Ovary (tissue), 9 donors: ENCODE results near the gene TNKS1BP1. TPM values are rescaled to one million over a fixed set of nuclear protein-coding genes. Genes with fewer than 3 reads are reported as not detected.

Experiments used
- DNase-seq, 5 donors: peaks; one replicate each; pipeline ENCODE4 v3.0.0-alpha.2; 2019 to 2020
- H3K27ac ChIP-seq, 2 donors: fragments of 200-600 bp; one replicate each; pipeline versions ENCODE4 v1.5.1 to v1.8.0; 2019 to 2022
- H3K27me3 ChIP-seq: fragments of 200-600 bp; one replicate; pipeline ENCODE4 v1.8.0; 2022
- H3K36me3 ChIP-seq: fragments of 200-600 bp; sonication (generic); one replicate; pipeline ENCODE4 v1.5.1; 2019
- H3K4me1 ChIP-seq: one replicate; pipeline ENCODE4 v1.8.1; 2013; ENCODE audit warnings: mild to moderate bottlenecking, moderate library complexity; ENCODE audit not compliant: insufficient read depth
- H3K4me3 ChIP-seq: fragments of 200-600 bp; sonication (generic); one replicate; pipeline ENCODE4 v1.5.1; 2017
- H3K9me3 ChIP-seq, 2 donors: fragments of 200-600 bp in 1 of 2; sonication (generic) in 1 of 2; one replicate each; pipeline versions ENCODE4 v1.5.1 to v1.8.1; 2013 to 2019; ENCODE audit warnings: mild to moderate bottlenecking in 1 of 2, moderate library complexity in 1 of 2
- EP300 ChIP-seq: sonication (generic); formaldehyde crosslinking; IDR thresholded peaks from one replicate; pipeline ENCODE4 v1.6.1; 2017; ENCODE audit warnings: antibody characterized with exemption
- WGBS, 3 donors: extraction: QIAGEN DNeasy Blood & Tissue Kit in 1 of 3; methylation state at CpG; one replicate each; pipeline versions ENCODE4 v1.1.5 to v1.1.7; 2013 to 2017; 5-methylcytosine and 5-hydroxymethylcytosine counted together
- intact Hi-C, 4 donors: fragments of 100-400 bp; cut with DNase I; formaldehyde crosslinking; loops; one replicate each; pipeline versions ENCODE4 v1.11.0 to v1.15.1; 2022 to 2023
- polyA plus RNA-seq, 2 donors: library from polyadenylated mRNA; stranded (reverse); fragments of 200-250 nt in 1 of 2; fragments of 350-450 nt in 1 of 2; fragmentation: Illumina TruSeq in 1 of 2; extraction: RNeasy Lipid Tissue Mini Kit (QIAGEN cat#74804) in 1 of 2; gene quantifications; one replicate each; pipeline ENCODE4 v1.2.3, GENCODE V29; 2013 to 2014
- total RNA-seq, 7 donors: library from RNA; depleted of rRNA in 2 of 7; stranded (reverse); fragments of >200 nt in 2 of 7; fragmentation: NEBNext Ultra II Directional in 3 of 7; extraction: Animal tissue kit (Norgen Biotek cat#: 25700) in 3 of 7; gene quantifications; one replicate each; pipeline versions ENCODE4 v1.1.0 to v1.2.4, GENCODE V29; 2016 to 2023
- TF ChIP-seq, protein P1 (sequence below), 3 donors: fragments of 450-650 bp in 2 of 3; fragments of 200-600 bp in 1 of 3; IDR thresholded peaks; one replicate each; pipeline versions ENCODE4 v1.5.1 to v1.8.0; 2016 to 2022; ENCODE audit warnings: antibody characterized with exemption in 3 of 3, mild to moderate bottlenecking in 1 of 3
- donor health status: DM: no; HTN: no; CAD: no; lungs with moderate emphysema.
- donor health status: DM: no; HTN: no; CAD: no.
- donor health status: Bipolar disorder and iron deficiency.
- donor health status: DM: yes; HTN: yes; CAD: no.
- donor health status: DM: no; HTN: no; CAD: no.
- donor health status: DM: yes; HTN: yes; CAD: no.

The TNKS1BP1 gene
- total and polyA plus RNA-seq, 9 donors = 45.2 to 230 (median 132) TPM

DNA sequence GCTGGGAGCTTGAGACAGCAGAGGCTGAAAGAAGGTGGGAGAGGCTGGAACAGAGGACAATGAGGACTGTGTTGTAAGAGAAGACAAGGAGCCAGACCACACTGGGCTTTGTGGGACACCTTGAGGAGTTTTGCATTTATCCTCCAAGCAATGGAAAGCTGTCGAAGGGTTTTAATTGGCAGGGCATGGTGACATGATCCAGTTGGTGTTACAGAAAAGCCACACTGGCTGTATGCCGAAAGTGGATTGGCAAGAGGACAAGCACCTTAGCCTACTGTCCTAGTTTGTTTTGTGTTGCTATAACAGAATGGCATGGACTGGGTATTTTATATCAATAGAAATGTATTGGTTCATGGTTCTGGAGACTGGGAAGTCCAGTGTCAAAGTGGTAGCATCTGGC lies 73.7 kb downstream of the TNKS1BP1 start:
- intact Hi-C loops = loop anchor here in 1 of 4 donors (10.0 kb wide), 1 partner anchor 406 kb away; no protein-coding TSS in a partner anchor

More for the DNA sequence above, 73.7 kb downstream of the TNKS1BP1 start:
- TF ChIP-seq, protein P1, sequence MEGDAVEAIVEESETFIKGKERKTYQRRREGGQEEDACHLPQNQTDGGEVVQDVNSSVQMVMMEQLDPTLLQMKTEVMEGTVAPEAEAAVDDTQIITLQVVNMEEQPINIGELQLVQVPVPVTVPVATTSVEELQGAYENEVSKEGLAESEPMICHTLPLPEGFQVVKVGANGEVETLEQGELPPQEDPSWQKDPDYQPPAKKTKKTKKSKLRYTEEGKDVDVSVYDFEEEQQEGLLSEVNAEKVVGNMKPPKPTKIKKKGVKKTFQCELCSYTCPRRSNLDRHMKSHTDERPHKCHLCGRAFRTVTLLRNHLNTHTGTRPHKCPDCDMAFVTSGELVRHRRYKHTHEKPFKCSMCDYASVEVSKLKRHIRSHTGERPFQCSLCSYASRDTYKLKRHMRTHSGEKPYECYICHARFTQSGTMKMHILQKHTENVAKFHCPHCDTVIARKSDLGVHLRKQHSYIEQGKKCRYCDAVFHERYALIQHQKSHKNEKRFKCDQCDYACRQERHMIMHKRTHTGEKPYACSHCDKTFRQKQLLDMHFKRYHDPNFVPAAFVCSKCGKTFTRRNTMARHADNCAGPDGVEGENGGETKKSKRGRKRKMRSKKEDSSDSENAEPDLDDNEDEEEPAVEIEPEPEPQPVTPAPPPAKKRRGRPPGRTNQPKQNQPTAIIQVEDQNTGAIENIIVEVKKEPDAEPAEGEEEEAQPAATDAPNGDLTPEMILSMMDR (IDR thresholded peaks at IDR 0.05) = no peak
- TF ChIP-seq EP300 = no peak
- no peaks in the 10 kb centered on the region for H3K9me3 ChIP-seq
- peaks cover 1% of the 10 kb centered on the region for H3K4me1 ChIP-seq
- no peaks in the 10 kb centered on the region for H3K36me3 ChIP-seq
- 73 to 89% (median 82%) methylated on average over 2 of the region's 2 CpGs for WGBS, 3 donors
- no peak for DNase-seq
- H3K27ac ChIP-seq = no peak overlapping the region
- H3K4me3 ChIP-seq = no peak overlapping the region
- H3K27me3 ChIP-seq = no peaks in the 10 kb centered on the region

Other genes with a start within 250 kb of the TNKS1BP1 start
- gene LRRC55, start 143.0 kb downstream of the TNKS1BP1 start, total RNA-seq = under 1 TPM in 5 of 7 donors, not detected in 2; 0.05 to 0.20 (median 0.11) TPM
- gene LRRC55, start 143.0 kb downstream of the TNKS1BP1 start, polyA plus RNA-seq = under 1 TPM; 0.11 to 0.48 TPM
- gene APLNR, start 87.7 kb downstream of the TNKS1BP1 start, total RNA-seq = 10 to 100 TPM in 1 of 7 donors, under 1 TPM in 4, not detected in 2; 0.24 to 11.3 (median 0.45) TPM
- 10 to 100 TPM in 1 of 2 donors, 1 to 10 TPM in 1; 1.7 to 36.1 TPM for gene APLNR, start 87.7 kb downstream of the TNKS1BP1 start, polyA plus RNA-seq
- 100 to 1,000 TPM in 1 of 7 donors, 10 to 100 TPM in 6; 43.3 to 105 (median 87.7) TPM for gene SSRP1, start 10.9 kb upstream of the TNKS1BP1 start, total RNA-seq
- gene SSRP1, start 10.9 kb upstream of the TNKS1BP1 start, polyA plus RNA-seq = 100 to 1,000 TPM in 1 of 2 donors, 10 to 100 TPM in 1; 78.6 to 134 TPM
- gene P2RX3, start 13.4 kb upstream of the TNKS1BP1 start, total RNA-seq = under 1 TPM in 1 of 7 donors, not detected in 6; 0.12 TPM
- gene P2RX3, start 13.4 kb upstream of the TNKS1BP1 start, polyA plus RNA-seq = under 1 TPM in 1 of 2 donors, not detected in 1; 0.13 TPM
- gene PRG3, start 56.2 kb upstream of the TNKS1BP1 start, total RNA-seq = not detected
- gene PRG3, start 56.2 kb upstream of the TNKS1BP1 start, polyA plus RNA-seq = not detected
- not detected for gene PRG2, start 65.7 kb upstream of the TNKS1BP1 start, total RNA-seq
- gene PRG2, start 65.7 kb upstream of the TNKS1BP1 start, polyA plus RNA-seq = under 1 TPM in 1 of 2 donors, not detected in 1; 0.15 TPM
- gene SLC43A3, start 102.2 kb upstream of the TNKS1BP1 start, total RNA-seq = 10 to 100 TPM; 17.0 to 47.2 (median 36.3) TPM
- gene SLC43A3, start 102.2 kb upstream of the TNKS1BP1 start, polyA plus RNA-seq = 10 to 100 TPM; 21.2 to 69.3 TPM
- 1 to 10 TPM in 2 of 7 donors, under 1 TPM in 5; 0.23 to 2.0 (median 0.83) TPM for gene RTN4RL2, start 135.6 kb upstream of the TNKS1BP1 start, total RNA-seq
- gene RTN4RL2, start 135.6 kb upstream of the TNKS1BP1 start, polyA plus RNA-seq = under 1 TPM in 1 of 2 donors, not detected in 1; 0.53 TPM
- 10 to 100 TPM; 11.5 to 23.5 (median 18.6) TPM for gene SLC43A1, start 190.8 kb upstream of the TNKS1BP1 start, total RNA-seq
- 10 to 100 TPM; 14.8 to 30.4 TPM for gene SLC43A1, start 190.8 kb upstream of the TNKS1BP1 start, polyA plus RNA-seq
- 10 to 100 TPM; 23.4 to 42.0 (median 38.0) TPM for gene TIMM10, start 205.8 kb upstream of the TNKS1BP1 start, total RNA-seq
- 10 to 100 TPM; 32.0 to 36.2 TPM for gene TIMM10, start 205.8 kb upstream of the TNKS1BP1 start, polyA plus RNA-seq
- gene SMTNL1, start 212.6 kb upstream of the TNKS1BP1 start, total RNA-seq = not detected
- not detected for gene SMTNL1, start 212.6 kb upstream of the TNKS1BP1 start, polyA plus RNA-seq
- gene UBE2L6, start 242.7 kb upstream of the TNKS1BP1 start, total RNA-seq = 10 to 100 TPM; 27.2 to 71.0 (median 59.7) TPM
- 100 to 1,000 TPM in 1 of 2 donors, 10 to 100 TPM in 1; 51.1 to 114 TPM for gene UBE2L6, start 242.7 kb upstream of the TNKS1BP1 start, polyA plus RNA-seq